Skeletal muscle satellite cell (primary cell): Measurements from ENCODE around the gene TM4SF18.
A peak's percentile ranks its signal among the peaks of the same experiment; 100 is the strongest.

Source experiments
- H3K27me3 ChIP-seq: 2 replicates; pipeline ENCODE4 v1.7.0; 2013; ENCODE audit warnings: low read length; ENCODE audit not compliant: control insufficient read depth, insufficient read depth
- H3K36me3 ChIP-seq: 2 replicates; pipeline ENCODE4 v1.7.0; 2013; ENCODE audit warnings: mild to moderate bottlenecking, control low read depth, low read length; ENCODE audit not compliant: insufficient read depth
- H3K4me1 ChIP-seq: 2 replicates; pipeline ENCODE4 v1.7.0; 2013; ENCODE audit warnings: low read length; ENCODE audit not compliant: control insufficient read depth, insufficient read depth
- H3K4me2 ChIP-seq: 2 replicates; pipeline ENCODE4 v1.7.0; 2013; ENCODE audit warnings: mild to moderate bottlenecking, low read length
- H3K4me3 ChIP-seq: 2 replicates; pipeline ENCODE4 v1.7.0; 2013; ENCODE audit warnings: low read length
- H3K9ac ChIP-seq: 2 replicates; pipeline ENCODE4 v1.7.0; 2013; ENCODE audit warnings: mild to moderate bottlenecking, low read depth, low read length, moderate library complexity
- H3K9me3 ChIP-seq: replicated peaks from 2 replicates; pipeline ENCODE4 v1.7.0; 2013; ENCODE audit warnings: mild to moderate bottlenecking, control low read depth, low read length

TM4SF18 gene

DNA sequence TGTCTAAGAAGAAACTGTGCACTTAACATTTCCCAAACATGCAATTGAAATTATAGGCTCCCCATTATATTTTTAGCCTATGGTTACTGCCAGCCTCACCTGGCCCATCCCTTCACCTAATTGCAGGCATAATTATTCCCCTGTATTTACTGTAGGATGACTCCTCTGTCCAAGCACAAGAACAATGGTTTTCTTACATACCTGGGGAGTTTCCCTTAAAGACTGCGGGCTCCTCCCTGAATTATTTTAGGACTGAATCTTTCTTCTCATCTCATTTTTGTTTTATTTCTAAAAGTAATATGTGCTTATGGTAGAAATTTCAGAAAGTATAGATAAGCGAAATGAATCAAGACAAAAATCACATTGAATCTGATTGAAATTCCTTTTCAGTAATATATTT, 32.6 kb upstream of the TM4SF18 start:
- peaks cover 23% of the 10 kb centered on the region for H3K36me3 ChIP-seq
- no peaks in the 10 kb centered on the region for H3K9me3 ChIP-seq
- no peak overlapping the region for H3K4me2 ChIP-seq
- H3K9ac ChIP-seq, result no peak overlapping the region
- H3K4me1 ChIP-seq, result peaks cover 26% of the 10 kb centered on the region
- H3K4me3 ChIP-seq, result no peak overlapping the region
- no peaks in the 10 kb centered on the region for H3K27me3 ChIP-seq

DNA sequence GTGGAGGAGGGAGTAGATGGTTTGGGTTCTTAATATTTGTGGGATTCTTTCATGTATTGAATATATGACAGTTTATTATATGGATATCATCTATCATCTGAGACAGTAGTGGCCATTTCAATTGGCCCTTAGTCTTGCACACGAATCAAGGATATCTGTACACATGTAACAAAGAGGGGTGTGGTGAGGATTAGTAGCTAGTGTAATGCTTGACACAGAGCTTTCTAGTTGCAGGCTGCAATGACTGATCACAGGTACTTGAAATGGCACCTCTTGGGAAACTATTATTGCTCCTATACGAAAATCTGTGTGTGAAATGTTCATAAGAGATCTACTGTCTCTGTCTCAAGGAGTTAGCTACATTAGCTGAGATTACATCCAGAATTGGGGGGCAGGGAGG, 31.2 kb upstream of the TM4SF18 start:
- Histone ChIP-seq H3K4me3 (no peak overlapping the region), H3K4me2 (no peak overlapping the region), H3K9ac (no peak overlapping the region), H3K4me1 (peaks cover 14% of the 10 kb centered on the region), H3K9me3 (no peaks in the 10 kb centered on the region), H3K36me3 (peaks cover 10% of the 10 kb centered on the region), H3K27me3 (no peaks in the 10 kb centered on the region)

DNA sequence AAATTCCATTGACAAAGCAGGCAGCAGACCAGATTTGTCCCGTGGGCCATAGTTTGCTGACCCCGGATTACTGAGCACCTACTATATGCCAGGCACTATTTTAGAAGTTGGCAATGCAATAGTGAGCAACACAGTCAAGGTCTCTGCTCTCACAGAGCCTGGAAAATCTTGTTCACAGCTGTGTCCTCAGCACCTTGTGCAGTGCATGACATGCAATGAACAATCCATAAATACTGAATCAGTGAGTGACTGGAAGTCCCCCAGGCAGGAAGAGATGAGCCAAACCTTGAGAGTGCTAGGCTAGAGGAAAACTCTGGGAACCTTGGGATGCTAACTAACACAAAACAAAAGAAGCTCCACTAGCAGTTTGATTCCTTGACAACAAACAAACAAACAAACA, 29.6 kb upstream of the TM4SF18 start:
- H3K9me3 ChIP-seq, result no peaks in the 10 kb centered on the region
- H3K4me1 ChIP-seq, result peaks cover 10% of the 10 kb centered on the region
- H3K4me3 ChIP-seq, result no peak overlapping the region
- no peaks in the 10 kb centered on the region for H3K27me3 ChIP-seq
- no peak overlapping the region for H3K4me2 ChIP-seq
- H3K9ac ChIP-seq, result no peak overlapping the region
- no peaks in the 10 kb centered on the region for H3K36me3 ChIP-seq

DNA sequence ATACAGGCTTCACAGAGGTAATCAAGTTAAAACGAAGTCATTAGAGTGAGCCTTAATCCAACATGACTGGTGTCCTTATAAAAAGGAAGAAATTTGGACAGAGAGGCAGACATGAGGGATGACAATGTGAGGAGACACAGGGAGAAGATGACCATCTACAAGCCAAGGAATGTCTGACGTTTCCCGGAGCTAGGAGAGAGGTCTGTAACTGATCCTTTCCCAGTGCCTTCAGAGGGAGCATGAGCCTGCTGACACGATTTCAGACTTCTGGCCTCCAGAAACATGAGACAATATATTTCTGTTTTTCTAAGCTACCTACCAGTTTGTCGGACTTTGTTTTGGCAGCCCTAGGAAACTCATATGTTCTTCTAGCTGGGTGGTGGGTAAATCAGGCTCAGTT, 28.9 kb upstream of the TM4SF18 start:
- Histone ChIP-seq H3K4me2 (no peak overlapping the region), H3K4me1 (peaks cover 8% of the 10 kb centered on the region), H3K27me3 (no peaks in the 10 kb centered on the region), H3K9ac (no peak overlapping the region), H3K36me3 (no peaks in the 10 kb centered on the region), H3K4me3 (no peak overlapping the region), H3K9me3 (no peaks in the 10 kb centered on the region)

DNA sequence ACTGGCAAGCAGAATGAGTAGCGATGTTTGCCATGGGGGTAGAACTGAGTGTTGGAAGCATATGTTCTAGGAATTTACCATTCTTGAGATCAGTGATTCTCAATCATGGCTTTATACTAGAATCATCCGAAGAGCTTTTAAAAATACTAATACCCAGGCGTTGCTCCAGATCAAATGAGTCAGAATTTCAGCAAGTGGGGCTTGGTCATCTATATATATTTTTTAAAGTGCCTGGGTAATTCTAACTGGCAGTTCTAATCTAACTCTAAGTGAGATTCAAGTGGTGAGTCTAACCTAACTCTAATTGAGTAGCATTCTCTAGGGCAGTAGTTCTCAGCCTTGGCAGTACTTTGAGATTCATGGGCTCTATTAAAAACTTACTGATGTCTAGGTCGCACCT, 23.2 kb upstream of the TM4SF18 start:
- Histone ChIP-seq H3K36me3 (no peaks in the 10 kb centered on the region), H3K9ac (no peak overlapping the region), H3K4me3 (no peak overlapping the region), H3K4me1 (peaks cover 5% of the 10 kb centered on the region), H3K27me3 (no peaks in the 10 kb centered on the region), H3K4me2 (no peak overlapping the region), H3K9me3 (no peaks in the 10 kb centered on the region)

DNA sequence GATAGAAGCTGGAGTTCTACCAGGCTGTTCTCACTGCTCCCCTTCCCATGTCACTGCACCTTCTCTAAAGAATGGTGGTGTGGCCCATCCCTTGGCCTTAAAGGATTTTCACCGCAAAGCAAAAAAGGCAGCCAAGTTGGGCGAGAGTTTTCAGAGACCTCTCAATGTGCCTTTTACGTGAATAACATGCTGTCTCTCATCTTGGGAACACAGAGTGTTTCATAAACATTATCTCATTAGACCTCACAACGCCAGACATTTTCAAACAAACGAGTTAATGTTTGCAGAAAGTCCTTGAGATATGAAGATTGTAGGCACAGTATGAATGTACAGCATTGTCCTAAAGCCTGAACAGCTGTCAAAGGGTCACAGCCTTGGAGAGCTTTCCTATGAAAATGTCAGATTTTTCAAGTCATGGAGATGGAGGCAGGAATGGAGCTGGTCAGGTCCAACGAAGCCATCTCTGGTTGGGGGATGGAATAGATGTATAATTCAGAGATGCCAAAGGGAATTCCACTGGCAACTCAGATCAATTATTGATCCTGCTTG, 22.7 kb upstream of the TM4SF18 start:
- H3K9ac ChIP-seq, result no peak overlapping the region
- no peak overlapping the region for H3K4me3 ChIP-seq
- no peaks in the 10 kb centered on the region for H3K27me3 ChIP-seq
- peaks cover 5% of the 10 kb centered on the region for H3K4me1 ChIP-seq
- no peaks in the 10 kb centered on the region for H3K36me3 ChIP-seq
- H3K9me3 ChIP-seq, result no peaks in the 10 kb centered on the region
- no peak overlapping the region for H3K4me2 ChIP-seq

DNA sequence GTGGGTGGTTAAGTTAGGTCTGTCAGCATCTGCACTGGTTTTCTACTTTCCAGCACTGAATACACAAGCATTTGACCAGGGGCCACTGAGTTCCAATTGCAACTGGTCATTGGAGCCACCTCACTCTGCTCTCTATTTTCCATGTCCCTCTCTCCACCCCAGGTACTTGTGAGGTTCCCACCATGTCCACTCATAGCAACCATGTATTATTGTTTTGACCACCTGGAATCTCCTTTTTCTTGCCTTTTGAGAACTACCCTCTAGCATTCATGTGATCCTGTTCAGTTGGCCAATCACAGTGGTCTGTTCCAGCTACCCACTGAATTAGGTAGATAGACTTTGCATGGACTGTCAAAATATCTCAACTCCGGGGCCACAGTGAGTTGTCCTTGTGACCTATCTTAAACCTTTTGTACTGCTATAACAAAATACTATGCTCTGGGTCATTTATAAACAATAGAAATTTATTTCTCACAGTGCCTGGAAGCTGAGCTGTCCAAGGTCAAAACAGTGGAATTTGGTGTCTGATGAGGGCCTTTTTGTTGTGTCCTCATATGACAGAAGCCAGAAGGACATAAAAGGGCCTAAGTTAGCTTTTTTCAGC, 20.2 kb upstream of the TM4SF18 start:
- peaks cover 5% of the 10 kb centered on the region for H3K4me1 ChIP-seq
- H3K36me3 ChIP-seq, result no peaks in the 10 kb centered on the region
- H3K4me3 ChIP-seq, result no peak overlapping the region
- no peaks in the 10 kb centered on the region for H3K9me3 ChIP-seq
- H3K27me3 ChIP-seq, result no peaks in the 10 kb centered on the region
- no peak overlapping the region for H3K9ac ChIP-seq
- no peak overlapping the region for H3K4me2 ChIP-seq

DNA sequence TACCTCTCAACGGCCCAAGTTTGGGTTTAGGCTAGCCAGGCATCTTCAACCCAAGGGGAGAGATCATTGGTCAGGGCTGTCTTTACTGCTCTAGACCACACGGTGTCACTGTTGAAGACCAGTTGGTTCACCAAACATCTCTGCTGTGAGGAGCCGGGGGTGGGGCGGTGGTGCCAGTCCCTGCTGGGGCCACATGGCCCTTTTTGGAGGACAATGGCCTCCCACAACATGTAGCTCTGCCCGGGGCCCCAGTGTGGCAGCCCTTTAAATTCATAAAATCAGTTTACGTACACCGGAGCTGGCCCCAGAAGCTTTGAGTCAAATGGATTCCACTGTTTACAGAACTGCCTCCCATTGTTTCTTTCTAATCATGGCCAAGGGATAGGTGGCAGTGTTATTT, 19.1 kb upstream of the TM4SF18 start:
- no peaks in the 10 kb centered on the region for H3K36me3 ChIP-seq
- H3K9me3 ChIP-seq, result no peaks in the 10 kb centered on the region
- peaks cover 5% of the 10 kb centered on the region for H3K4me1 ChIP-seq
- H3K27me3 ChIP-seq, result no peaks in the 10 kb centered on the region
- no peak overlapping the region for H3K4me2 ChIP-seq
- no peak overlapping the region for H3K9ac ChIP-seq
- no peak overlapping the region for H3K4me3 ChIP-seq

DNA sequence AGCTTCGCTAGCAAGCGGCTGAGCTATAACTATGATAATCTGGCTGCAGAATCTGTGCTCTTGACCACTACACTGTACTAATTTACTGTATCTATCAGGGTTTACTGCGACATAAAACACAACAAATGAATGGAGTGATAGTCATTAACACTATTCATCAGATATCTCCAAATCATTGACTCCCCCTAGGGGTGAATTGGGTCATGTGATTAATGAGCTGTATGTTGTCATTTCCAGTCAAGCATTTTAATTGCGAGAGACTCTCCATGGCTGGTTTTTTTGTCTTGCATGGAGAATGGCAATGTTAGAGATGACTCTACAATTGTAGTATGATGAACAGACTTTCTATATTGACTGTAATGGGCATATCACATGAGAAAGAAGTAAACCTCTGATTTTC, 10.5 kb upstream of the TM4SF18 start:
- Histone ChIP-seq H3K9ac (no peak overlapping the region), H3K4me2 (no peak overlapping the region), H3K36me3 (no peaks in the 10 kb centered on the region), H3K4me1 (peaks cover 45% of the 10 kb centered on the region), H3K27me3 (no peaks in the 10 kb centered on the region), H3K9me3 (no peaks in the 10 kb centered on the region), H3K4me3 (no peak overlapping the region)

DNA sequence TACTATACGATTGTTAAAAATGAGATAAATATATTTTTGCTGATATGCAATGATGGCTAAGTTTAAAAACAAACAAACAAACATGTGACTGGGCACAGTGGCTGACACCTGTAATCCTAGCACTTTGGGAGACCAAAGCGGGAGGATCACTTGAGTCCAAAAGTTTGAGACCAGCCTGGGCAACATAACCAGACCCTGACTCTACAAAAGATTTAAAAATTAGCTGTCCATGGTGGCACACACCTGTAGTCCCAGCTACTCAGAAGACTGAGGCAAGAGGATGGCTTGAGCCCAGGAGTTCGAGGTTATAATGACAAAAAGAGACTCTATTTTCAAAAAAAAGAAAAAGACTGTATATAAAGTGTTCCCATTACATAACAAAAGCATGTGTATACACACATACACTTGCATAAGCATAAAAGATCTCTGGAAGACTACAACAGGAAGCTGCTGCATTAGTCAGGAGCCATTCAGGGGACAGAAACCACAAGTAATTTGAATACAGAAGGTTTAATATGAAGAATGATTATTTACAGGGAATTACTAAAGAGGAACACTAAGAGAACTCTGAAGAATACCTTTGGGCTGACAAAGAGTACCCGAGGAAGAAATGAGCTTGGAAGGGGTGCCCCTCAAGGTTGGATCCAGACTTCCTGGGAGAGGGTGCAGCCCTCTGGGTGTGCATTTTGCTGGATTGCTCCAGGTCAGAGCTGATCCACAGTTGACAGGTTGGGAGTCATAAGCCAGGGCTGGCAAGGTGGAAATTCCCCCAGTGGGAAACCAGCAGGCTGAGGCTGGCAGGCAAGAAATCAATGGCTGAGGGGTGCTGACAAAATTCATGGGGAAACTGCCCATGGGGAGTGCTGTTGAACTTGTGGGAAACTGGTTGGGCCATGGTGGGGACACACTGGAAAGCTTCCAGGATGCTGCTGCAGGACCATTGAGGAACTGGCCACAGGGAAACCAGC, 9.3 kb upstream of the TM4SF18 start:
- Histone ChIP-seq H3K4me3 (no peak overlapping the region), H3K4me1 (peaks cover 45% of the 10 kb centered on the region), H3K9ac (no peak overlapping the region)

DNA sequence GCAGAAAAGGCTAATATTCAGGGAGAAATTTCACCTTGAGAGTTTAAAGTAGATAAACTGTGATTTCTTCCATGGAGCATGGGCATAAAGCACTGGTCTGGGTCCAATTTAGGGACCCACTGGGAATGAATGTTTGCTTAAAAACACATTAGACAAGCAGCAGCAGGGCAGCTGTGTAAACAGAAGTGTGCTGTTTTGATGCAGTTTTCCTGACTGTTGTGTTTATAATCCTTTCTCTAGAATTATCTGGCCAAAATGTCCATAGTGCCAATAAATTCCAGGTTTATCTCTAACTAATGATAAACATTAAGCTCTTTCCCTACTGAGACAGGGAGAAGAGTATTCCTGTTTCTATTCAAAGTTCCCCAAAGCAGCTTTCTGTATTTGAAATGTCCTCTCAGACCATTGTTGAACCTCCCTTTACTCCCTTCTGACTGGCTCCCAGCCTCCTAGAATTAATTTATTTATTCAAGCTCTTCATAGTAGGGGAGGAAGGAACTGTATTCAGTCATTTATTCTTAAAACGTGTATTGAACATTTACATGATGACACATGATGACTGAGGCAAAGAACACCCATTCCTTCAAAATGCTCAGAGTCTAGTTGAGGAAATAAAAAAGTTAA, 7.0 kb upstream of the TM4SF18 start:
- H3K9me3 ChIP-seq, result no peaks in the 10 kb centered on the region
- H3K27me3 ChIP-seq, result no peaks in the 10 kb centered on the region
- peaks cover 45% of the 10 kb centered on the region for H3K4me1 ChIP-seq
- peak overlapping the region; percentile 84 for H3K9ac ChIP-seq
- peak overlapping the region; percentile 51 for H3K4me3 ChIP-seq
- H3K4me2 ChIP-seq, result peak overlapping the region; percentile 78
- no peaks in the 10 kb centered on the region for H3K36me3 ChIP-seq

More for the DNA sequence above, 9.3 kb upstream of the TM4SF18 start:
- H3K36me3 ChIP-seq, result no peaks in the 10 kb centered on the region
- peak overlapping the region; percentile 49 for H3K4me2 ChIP-seq
- H3K27me3 ChIP-seq, result no peaks in the 10 kb centered on the region
- no peaks in the 10 kb centered on the region for H3K9me3 ChIP-seq
